DMS153 treated with DMSO at 0.1 percent for 48 hours (cell line): ENCODE results near the gene WDPCP.
A peak's percentile ranks its signal among the peaks of the same experiment; 100 is the strongest.
"Not testable (repeated sequence)": the region's sequence is repeated elsewhere in the genome, so short reads cannot be mapped to it uniquely, and the experiment has no call there.

Experiments used
- DNase-seq: peaks from one replicate; lab custom pipeline; 2025; ENCODE audit not compliant: unreplicated experiment; lab: John Stamatoyannopoulos, UW

The WDPCP gene

DNA sequence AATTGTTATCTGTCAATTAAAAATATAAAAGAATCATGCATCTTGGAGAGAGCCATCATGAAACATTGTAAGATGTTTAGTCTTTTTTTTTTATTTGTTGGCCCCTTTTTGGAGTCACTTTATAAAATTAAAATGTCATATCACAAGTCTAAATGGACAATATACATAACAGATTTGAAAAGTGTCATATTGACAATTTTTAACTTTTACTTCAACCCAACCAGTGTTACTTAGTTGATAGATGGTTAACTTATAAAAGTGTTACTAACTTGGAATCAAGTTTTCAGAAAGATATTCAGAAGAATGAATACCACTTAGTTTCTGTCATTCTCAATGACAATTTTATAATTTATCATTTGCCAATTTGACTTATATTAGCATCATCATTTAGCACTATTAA is 319.3 kb downstream of the WDPCP start:
- no peak for DNase-seq

DNA sequence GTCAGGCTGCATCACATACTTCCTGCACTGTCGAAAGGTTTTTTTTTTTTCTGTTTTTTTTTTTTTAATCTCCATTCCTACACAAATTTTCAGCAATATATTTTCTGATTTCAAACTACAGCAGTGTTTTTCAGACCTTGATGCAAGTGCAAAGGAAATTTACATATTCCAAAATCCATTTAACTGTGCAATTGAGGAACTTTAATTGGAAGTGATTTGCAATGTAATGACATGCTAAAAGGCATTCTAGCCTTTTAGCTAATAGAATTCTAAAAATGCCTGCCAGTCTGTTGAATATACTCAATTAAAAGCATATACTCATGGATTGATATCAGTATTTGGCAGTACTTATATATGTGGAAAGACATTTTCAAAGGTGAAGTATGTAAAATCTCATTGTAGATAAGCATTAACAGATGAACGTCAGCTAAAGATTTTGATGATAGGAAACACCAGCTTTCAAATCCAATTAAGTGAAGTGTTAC is 327.1 kb downstream of the WDPCP start:
- no peak for DNase-seq

DNA sequence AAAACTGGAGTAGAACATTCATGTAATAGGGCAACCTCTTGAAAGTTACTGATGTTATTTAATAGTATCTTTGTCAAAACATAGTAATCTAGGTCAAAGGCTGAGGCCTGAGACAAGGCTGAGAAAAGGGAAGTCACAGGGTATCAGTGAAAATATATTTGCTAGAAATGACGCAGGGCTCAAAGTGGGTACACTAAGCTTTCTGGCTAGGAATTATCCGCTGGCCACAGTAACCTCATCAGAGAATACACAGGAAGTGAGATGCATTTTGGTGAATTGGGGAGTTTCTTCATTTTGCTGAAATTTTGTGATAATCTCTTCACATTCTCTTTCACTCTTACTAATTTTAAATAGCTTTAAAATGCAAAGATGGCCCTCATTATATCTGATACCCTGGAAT is 330.8 kb downstream of the WDPCP start:
- no peak for DNase-seq

DNA sequence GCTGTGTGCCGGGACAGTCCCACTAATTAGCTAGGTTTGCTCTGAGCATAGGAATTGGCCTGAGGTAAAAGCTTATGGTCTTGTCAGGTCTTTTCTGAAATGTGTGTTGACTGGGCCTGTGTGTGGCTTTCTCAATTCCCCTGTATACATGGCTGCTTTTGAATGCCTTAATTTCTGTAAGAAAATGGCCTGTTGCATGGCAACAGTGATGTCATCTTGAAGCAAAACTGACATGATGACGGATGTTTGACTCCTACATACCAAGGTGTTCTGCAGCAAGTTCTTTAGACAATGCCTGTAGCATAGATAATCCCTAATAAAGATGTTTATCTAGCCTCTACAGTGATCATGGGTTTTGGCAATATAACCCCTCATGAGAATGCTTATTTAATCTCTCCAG is 339.1 kb downstream of the WDPCP start:
- DNase-seq, result no peak

DNA sequence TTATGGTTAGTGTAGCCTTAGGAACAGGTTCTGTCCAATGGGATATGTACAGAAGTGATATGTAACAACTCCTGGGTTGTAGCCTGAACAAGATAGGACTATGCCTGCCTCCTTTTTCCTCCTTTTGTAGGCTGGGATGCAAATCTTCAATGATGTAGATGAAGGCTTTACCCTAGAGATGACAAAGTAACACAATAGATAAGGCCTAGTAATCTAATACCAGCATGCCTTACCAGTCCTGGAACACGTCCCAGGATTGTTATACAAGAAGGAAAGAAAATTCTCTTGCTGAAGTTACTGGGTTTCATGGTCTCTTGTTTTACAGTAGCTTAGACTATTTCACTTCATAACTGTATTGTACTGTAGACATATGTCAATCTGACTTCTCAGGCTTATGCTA is 345.5 kb downstream of the WDPCP start:
- DNase-seq, result no peak

DNA sequence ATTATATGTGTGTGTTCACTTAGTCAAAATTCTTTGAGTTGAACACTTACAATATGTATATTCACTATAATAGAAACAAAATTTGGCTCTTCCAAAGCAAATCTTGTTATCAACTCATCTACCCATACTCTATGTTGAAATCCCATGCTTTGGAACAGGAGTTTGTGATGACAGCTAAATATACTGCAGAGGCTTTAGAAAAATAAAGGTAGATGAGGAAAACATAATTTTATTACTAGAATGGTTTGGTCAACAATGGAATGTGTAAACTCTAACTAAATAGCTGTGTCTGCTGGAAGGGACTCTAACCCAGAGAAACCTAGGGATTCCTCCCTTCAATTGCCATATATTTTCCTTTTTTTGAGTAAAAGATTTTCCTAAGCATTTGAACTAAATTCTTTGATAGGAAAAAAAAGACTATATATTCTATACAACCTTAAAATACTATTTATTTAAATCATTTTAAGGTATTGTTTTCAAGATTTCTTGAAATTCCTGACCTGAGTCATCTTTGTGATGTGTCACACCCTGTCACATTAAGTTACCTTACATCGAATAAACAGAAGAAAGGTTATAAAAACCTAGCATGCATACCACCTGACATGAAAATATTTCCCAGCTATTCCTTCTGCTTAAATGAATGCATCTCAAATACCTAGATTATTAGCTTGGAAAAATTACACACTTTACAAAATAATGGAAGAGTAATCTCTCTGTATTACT is 362.2 kb downstream of the WDPCP start:
- no peak for DNase-seq

DNA sequence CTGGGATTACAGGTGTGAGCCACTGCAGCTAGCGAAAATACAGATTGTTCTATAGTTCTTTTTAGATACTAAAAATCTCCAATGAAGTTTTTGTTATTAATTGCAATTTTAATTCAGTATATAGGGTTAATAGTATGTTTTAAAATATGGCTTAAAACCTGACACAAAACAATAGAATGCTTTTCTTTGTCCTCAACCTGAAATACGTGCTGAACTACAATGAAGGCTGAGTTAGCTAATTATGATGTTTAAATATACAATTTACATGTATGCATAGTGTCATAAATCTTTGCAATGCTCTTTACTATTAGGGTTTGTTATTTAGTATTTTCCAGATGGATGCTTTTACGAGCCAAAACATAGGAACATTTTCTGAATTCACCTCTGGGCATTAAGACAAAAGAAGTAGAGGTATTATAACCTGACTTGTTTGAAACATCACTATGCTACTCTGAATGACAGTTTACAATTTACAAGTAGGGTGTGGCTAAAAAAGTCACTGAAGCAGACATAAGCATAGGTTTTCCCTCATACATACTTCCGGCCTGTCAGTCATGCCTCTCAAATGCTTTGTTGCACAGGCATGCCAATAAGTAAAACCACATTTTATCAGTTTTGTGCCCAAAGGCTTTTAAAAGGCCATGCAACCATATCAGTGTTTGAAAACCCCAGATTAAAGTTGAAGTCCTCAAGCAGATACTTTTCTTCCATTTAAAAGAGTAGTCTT is 369.3 kb downstream of the WDPCP start:
- no peak for DNase-seq

DNA sequence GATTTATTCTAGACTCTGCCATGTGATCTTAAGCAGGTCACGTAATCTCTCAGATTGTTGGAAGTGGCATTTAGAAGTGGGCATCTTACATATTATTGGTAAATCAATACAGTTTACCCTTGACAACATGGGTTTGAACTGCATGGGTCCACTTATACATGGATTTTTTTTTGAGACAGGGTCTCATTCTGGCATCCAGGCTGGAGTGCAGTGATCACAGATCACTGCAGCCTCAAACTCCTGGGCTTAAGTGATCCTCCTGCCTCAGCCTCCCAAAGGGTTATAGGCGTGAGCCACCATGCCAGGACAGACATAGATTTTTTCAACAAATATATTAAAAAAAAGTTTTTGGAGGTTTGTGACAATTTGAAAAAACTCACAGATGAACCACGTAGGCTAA is 393.0 kb downstream of the WDPCP start:
- DNase-seq, result no peak

DNA sequence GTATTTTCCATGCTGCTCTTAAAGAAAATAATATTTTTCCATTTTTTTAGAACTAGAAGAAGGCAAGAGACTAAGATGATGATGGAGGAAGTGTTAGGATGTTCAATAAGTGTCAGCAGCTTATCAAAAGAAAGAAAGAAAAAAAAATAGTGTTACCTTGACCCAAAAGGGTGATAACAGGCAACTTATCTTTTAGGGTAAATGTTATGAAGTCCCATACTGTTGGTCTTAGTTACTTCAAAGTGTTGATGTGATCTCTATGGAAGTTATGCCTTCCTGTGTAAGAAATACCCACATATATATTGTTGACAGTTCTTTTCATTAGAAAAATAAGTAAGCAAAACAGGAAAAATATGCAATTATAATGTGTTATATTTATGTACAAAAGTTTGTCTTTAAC is 394.1 kb downstream of the WDPCP start:
- DNase-seq, result no peak

DNA sequence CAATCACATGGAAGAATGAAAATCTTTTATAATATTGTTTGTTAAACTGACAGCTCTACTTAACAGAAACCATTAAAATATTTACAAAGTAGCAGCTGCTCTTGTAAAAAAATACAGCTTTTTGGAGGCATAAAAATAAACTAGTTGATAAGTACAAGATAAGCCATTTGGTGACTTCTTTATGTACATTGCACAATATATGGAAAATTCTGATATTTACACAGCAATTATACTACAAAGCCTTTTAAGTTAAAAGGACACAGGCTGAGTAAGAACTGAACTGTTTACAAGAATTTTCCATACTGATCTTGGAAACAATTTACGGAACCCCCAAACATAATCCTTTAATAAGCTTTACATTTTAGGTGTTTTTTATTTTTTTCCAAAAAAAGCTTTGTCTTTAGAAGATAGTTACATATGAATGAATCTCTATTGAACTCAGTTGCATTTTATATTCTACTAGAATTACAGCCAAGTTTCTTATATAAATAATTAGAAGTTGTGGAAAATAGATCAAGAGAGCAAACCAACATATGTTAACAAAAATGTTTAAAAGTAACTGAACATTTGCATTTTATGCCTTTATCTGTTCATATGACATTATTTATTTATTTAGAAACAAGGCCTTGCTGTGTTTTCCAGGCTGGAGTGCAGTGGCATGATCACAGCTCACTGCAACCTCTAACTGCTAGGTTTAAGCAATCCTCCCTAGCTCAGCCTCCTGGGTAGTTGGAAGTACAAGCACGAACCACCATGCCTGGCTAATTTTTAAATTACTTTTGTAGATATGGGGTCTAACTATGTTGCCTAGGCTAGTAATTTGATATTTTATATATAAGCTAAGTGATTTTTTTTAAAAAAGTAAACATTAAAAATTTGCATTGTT is 395.1 kb downstream of the WDPCP start:
- DNase-seq, result no peak

DNA sequence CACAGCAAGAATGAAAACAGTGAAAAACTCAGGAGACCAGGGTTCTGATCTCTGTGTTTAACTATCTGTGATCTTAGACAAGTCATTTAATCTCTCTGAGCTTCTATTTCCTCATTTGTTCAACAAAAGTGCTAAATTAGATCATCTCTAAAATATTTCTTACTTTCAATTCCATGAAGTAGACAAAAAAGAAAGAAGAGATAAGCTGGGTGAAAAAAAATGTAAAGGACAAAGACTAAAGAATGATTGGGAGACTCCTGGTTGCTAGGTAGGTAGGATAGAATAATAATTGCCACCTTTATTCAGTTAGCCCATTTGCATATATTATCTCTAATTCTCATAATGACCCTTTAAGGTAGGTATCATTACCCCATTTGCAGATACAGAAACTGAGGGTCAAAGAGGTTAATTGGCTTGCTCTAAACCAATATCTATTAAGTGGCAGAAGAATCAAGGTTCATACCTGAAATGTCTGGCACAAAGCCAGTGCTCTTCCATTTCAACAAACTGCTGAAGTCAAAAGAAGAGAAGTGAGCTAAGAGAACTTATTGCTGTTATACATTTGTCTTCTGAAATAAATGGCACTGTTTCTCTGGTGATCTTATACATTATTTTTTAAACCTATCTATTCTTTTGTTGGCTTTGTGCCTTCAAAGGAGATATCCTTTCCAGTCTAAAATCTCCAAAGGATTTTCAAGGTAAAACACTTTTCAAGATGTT is 395.9 kb downstream of the WDPCP start:
- DNase-seq, result peak; percentile 25

DNA sequence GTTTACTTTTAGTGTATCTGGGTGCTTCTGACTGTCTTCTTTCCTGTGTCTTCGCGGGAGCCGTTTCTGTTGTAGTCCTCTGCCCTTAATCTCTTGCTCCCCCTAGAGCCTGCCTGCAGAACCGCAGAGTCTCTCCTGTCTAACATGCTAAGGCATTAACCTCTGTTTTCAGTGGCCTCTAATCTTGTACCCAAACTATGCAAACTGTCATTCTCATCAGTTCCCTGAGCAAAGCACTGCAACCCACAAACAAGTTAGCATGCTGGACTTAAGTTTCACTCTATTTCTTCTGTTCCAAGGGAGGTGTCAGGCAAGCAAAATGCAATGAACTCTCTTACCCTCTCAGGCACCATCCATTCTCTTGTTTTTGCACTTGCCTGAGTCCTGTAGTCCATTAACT is 399.3 kb downstream of the WDPCP start:
- no peak for DNase-seq

DNA sequence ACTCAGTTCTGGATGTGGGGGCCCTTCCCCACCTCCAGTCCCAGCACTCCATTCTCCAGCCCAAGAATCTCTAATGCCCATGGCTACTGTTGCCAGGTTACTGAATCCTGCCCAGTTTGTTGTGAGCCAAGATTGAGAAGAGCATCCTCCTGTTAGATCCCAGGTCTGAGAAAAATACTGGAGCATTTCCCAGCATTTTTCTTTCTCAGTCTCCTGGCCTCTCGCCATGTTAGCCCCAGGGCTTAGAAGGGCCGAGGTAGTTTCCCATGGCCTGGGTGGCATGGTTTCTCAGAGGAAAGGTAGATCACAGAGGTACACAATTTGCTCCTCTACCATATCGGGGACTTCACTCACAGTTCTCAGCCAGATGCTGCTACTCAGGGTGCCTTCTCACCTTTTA is 401.9 kb downstream of the WDPCP start:
- DNase-seq, result no peak

DNA sequence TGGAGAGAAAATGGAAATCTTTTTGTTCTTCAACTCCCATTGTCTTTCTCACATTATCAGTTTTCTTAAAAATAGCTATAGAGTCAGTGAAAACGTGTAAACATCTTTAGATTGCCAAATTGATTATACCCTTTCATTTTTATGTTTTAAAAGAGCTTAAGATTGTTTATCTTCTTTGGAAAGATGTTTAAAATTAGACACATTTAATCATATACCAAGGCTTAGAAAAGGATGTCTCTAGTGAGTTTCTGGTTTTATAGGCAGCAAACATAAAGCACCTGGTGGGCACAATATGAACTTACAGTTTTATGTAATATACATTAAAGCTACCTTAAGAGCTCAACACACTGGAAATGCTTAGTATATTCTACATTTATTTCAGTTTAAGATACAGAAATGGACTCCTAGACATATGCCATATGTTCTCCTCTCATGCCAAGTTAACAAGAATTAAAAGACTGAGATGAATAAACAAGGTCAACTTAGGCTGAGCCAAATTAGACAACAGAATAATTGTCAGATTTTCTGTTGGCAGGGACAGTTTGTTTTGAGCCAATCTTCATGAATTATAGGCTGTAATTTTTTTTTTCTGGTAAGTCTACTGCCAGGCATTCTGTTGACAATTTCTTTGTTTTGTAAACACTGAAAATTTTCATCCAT is 425.0 kb downstream of the WDPCP start:
- DNase-seq, result no peak

DNA sequence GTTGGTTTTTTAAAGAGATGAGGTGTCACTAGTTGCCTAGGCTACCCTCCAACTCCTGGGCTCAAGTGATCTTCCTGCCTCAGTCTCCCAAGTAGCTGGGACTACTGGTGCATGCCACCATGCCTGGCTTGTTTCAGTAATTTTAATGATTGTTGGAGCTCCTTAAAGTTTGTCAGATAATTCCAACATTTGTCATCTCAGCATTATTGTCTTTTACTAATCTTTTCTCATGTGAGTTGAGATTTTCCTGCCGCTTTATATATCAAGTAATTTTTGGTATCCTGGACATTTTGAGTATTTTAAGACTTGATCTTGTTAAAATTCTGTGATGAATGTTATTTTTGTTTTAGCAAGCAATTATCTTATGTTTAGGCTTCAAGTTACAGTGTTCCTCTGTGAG is 429.0 kb downstream of the WDPCP start:
- DNase-seq, result no peak

DNA sequence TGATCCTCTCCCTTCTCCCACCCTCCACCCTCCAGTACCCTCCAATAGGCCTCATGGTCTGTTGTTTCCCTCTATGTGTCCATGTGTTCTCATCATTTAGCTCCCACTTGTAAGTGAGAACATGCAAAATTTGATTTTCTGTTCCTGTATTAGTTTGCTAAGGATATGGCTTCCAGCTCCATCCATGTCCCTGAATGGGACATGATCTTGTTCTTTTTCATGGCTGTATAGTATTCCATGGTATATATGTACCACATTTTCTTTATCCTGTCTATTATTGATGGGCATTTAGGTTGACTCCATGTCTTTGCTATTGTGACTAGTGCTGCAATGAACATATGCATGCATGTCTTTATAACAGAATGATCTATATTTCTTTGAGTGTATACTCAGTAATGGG is 451.6 kb downstream of the WDPCP start:
- DNase-seq, result not testable (repeated sequence)

DNA sequence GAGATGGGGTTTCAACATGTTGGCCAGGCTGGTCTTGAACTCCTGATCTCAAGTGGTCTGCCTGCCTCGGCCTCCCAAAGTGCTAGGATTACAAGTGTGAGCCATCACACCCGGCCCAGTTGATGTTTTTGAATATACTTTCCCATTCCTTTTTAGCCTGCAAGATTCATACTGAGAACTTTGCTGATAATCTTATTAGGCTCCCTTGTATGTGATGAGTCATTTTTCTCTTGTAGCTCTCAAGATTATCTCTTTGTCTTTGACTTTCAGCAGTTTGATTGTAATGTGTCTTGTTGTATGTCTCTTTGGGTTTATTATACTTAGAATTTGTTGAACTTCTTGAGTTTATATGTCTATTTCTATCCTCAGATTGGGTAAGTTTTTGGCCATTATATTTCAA is 456.3 kb downstream of the WDPCP start:
- no peak for DNase-seq

DNA sequence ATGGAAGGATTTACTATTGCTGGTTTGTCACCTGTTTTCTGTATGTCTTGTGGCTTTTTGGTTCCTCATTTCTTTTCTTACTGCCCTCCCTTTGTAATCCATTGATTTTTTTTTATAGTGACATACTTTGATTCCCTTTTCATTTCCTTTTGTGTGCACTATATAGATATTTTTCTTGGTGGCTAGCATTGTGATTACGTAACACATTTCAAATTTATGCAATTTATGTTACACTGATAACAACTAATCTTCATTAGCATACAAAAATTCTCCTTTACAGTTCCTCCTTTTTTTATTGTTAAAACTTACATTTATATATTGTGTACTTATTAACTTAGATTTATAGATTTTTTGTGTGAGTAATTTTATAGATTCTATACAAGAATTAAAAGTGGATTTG is 457.1 kb downstream of the WDPCP start:
- DNase-seq, result no peak

DNA sequence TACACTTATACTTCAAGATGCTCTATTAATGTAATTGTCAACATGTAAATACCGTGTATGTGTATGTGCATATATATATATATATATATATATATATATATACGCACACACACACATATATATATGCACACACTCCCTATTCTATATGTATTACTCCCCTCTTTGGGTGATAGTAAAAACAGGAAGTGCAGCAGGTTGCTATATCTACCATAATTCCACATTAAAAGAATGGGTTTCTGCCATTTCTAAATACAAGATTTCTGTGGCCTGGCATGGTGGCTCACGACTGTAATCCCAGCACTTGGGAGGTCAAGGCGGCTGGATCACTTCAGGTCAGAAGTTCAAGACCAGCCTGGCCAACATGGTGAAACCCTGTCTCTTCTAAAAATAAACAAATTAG is 460.7 kb downstream of the WDPCP start:
- DNase-seq, result no peak

DNA sequence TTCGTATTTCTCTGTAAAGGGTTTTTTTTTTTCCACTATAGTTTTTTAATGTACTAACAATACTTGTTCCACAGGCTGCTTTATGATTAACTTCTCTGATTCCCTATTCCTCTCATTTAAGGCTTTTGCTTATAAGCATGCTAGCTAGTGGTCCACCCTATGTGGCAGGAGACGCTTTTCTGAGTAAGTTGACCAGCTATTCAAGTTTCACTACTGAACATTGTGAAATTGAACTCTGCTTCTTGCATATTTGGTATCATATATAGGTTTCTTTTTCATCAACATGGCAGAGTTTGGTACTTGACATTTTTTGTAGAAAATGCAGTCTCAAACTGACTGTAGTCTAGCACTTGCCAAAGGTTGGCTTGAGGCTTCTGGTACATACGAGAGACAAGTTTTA is 463.4 kb downstream of the WDPCP start:
- DNase-seq, result no peak

DNA sequence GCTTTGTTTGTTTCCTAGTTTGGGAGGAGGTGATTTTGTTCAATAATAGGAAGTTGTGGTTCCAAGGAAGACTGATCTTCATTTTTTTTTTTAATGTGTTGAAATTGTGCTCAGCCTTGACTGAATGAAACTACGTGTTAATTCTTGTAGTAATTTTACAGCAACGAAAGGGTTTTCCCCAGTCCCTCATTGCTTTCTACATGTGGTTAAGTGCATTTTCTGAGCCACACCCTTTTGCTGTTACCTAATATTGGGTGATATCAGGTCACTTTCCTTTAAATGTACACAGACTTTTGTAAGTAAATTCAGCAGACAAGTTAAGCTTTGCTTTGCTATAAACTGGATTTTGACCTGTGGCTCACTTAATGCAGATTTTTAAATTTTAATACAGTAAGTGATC is 464.1 kb downstream of the WDPCP start:
- DNase-seq, result no peak
